B cell (primary cell): ENCODE results near the gene EXOSC2. TPM values are rescaled to one million over a fixed set of nuclear protein-coding genes. Genes with fewer than 3 reads are reported as not detected.

ENCODE experiments used
- ATAC-seq: fragments of 200-7000 bp; cut with Tn5 transposase; one replicate; pipeline ENCODE4 v1.10.0; 2021; ENCODE audit warnings: low read depth, mild to moderate bottlenecking, moderate number of reproducible peaks, moderate library complexity
- CTCF ChIA-PET: fragments of 350-600 bp; sonication (Branson Sonifier 250); formaldehyde crosslinking; loops from one replicate; lab custom pipeline; 2021; ENCODE audit warnings: antibody characterized with exemption, inconsistent platforms; lab: Charles Lee
- POLR2A ChIA-PET: fragments of 350-600 bp; sonication (Branson Sonifier 250); formaldehyde crosslinking; loops from one replicate; lab custom pipeline; 2021; ENCODE audit warnings: antibody characterized with exemption; lab: Charles Lee
- DNase-seq: peaks from one replicate; pipeline ENCODE4 v3.0.0; 2013
- H2AFZ ChIP-seq: 2 replicates; pipeline ENCODE4 v1.6.1; 2012; ENCODE audit warnings: mild to moderate bottlenecking, low read depth, low read length; ENCODE audit not compliant: insufficient read depth, poor library complexity, severe bottlenecking
- H3K27ac ChIP-seq, 2 donors: 1 replicate in 1 of 2; 2 replicates in 1 of 2; pipeline ENCODE4 v1.5.1; 2012 to 2013; ENCODE audit warnings: low read length in 2 of 2, mild to moderate bottlenecking in 2 of 2, moderate library complexity in 1 of 2
- H3K27me3 ChIP-seq, 4 experiments: fragments of 200-600 bp in 1 of 4; sonication (generic) in 1 of 4; replicated peaks in 1 of 4; 1 replicate in 2 of 4; 2 replicates in 2 of 4; pipeline versions ENCODE4 v1.6.1 to v1.7.0; 2013 to 2016; ENCODE audit warnings: low read length in 3 of 4, mild to moderate bottlenecking in 2 of 4, mixed read lengths in 1 of 4, moderate library complexity in 1 of 4; ENCODE audit not compliant: insufficient read depth in 4 of 4, control insufficient read depth in 3 of 4; ENCODE audit errors: control extremely low read depth in 1 of 4
- H3K36me3 ChIP-seq, 2 experiments: replicated peaks in 1 of 2; 1 replicate in 1 of 2; 2 replicates in 1 of 2; pipeline versions ENCODE4 v1.6.1 to v1.7.1; 2013; ENCODE audit warnings: low read length in 1 of 2; ENCODE audit not compliant: insufficient read depth in 2 of 2, control insufficient read depth in 1 of 2; ENCODE audit errors: control extremely low read depth in 1 of 2, extremely low read depth in 1 of 2
- H3K4me1 ChIP-seq, 2 donors: fragments of 200-600 bp in 1 of 2; sonication (generic) in 1 of 2; 1 replicate in 1 of 2; 2 replicates in 1 of 2; pipeline versions ENCODE4 v1.5.1 to v1.6.1; 2013 to 2017; ENCODE audit warnings: low read length in 2 of 2; ENCODE audit not compliant: control insufficient read depth in 2 of 2, insufficient read depth in 2 of 2
- H3K4me2 ChIP-seq: replicated peaks from 2 replicates; pipeline ENCODE3; 2012; ENCODE audit warnings: mild to moderate bottlenecking, low read depth, low read length; ENCODE audit not compliant: poor library complexity, severe bottlenecking
- H3K4me3 ChIP-seq, 5 experiments: fragments of 200-600 bp in 1 of 5; sonication (generic) in 1 of 5; 1 replicate in 3 of 5; 2 replicates in 2 of 5; pipeline versions ENCODE4 v1.5.1 to v1.7.0; 2011 to 2016; ENCODE audit warnings: low read length in 4 of 5, mild to moderate bottlenecking in 4 of 5, low read depth in 2 of 5, control low read depth in 1 of 5, moderate library complexity in 1 of 5; ENCODE audit not compliant: insufficient read depth in 1 of 5; ENCODE audit errors: control extremely low read depth in 1 of 5, extremely low read depth in 1 of 5
- H3K79me2 ChIP-seq: fragments of 200-600 bp; sonication (generic); one replicate; pipeline ENCODE4 v1.6.0; 2016; ENCODE audit warnings: low read length; ENCODE audit not compliant: control insufficient read depth, insufficient read depth
- H3K9ac ChIP-seq: fragments of 200-600 bp; sonication (generic); 2 replicates; pipeline ENCODE4 v1.6.1; 2017; ENCODE audit warnings: mild to moderate bottlenecking, low read length, moderate library complexity
- H3K9me3 ChIP-seq, 3 donors: one replicate each; pipeline versions ENCODE4 v1.6.1 to v1.7.1; 2013; ENCODE audit warnings: low read length in 2 of 3; ENCODE audit not compliant: control insufficient read depth in 2 of 3, insufficient read depth in 1 of 3; ENCODE audit errors: control extremely low read depth in 1 of 3
- H4K20me1 ChIP-seq: 2 replicates; pipeline ENCODE4 v1.6.0; 2012; ENCODE audit warnings: mild to moderate bottlenecking, low read length; ENCODE audit not compliant: insufficient read depth, control insufficient read depth, poor library complexity, severe bottlenecking
- H3K27ac Mint-ChIP-seq: one replicate; pipeline ENCODE4 v1.8.0; 2021; ENCODE audit warnings: mixed read lengths
- H3K27me3 Mint-ChIP-seq: one replicate; pipeline ENCODE4 v1.8.0; 2021; ENCODE audit warnings: mixed read lengths
- H3K4me1 Mint-ChIP-seq: one replicate; pipeline ENCODE4 v1.8.0; 2021; ENCODE audit warnings: mixed read lengths
- H3K4me3 Mint-ChIP-seq: one replicate; pipeline ENCODE4 v1.8.0; 2021; ENCODE audit warnings: mixed read lengths
- H3K9me3 Mint-ChIP-seq: one replicate; pipeline ENCODE4 v1.8.0; 2022; ENCODE audit warnings: mixed read lengths; ENCODE audit not compliant: insufficient read depth
- CTCF ChIP-seq: fragments of 200-600 bp; IDR thresholded peaks from one replicate; pipeline ENCODE4 v1.8.0; 2022; ENCODE audit warnings: antibody characterized with exemption, mild to moderate bottlenecking
- EZH2 ChIP-seq: IDR thresholded peaks from 2 replicates; pipeline ENCODE4 v1.6.1; 2012; ENCODE audit warnings: borderline replicate concordance, low read depth, mild to moderate bottlenecking, moderate library complexity, low read length; ENCODE audit not compliant: insufficient read depth, poor library complexity, severe bottlenecking
- WGBS: methylation state at CpG from one replicate; pipeline ENCODE4 v1.1.5; 2013; ENCODE audit warnings: missing lambda C conversion rate; ENCODE audit not compliant: insufficient coverage; 5-methylcytosine and 5-hydroxymethylcytosine counted together
- intact Hi-C: fragments of 100-400 bp; cut with micrococcal nuclease; formaldehyde crosslinking; loops from one replicate; pipeline ENCODE4 v1.10.0; 2022
- polyA plus RNA-seq: library from polyadenylated mRNA; depleted of rRNA; stranded (reverse); fragments of >200 nt; gene quantifications from 2 replicates; pipeline ENCODE4 v1.2.3, GENCODE V29; 2012
- total RNA-seq, 2 donors: library from RNA; stranded (reverse); fragments of 120-200 nt in 1 of 2; gene quantifications; 1 replicate in 1 of 2; 2 replicates in 1 of 2; pipeline versions ENCODE4 v1.2.3 to v1.2.4, GENCODE V29; 2013 to 2022

Gene EXOSC2
- total and polyA plus RNA-seq, 2 donors (not counting 1 experiment from before 2014, with no cell fraction given) = 31.5 to 53.3 TPM

- Histone ChIP-seq H3K4me3 (no peak overlapping the region), H3K9me3 (peaks cover 0 to 4% (median 0%) of the 10 kb centered on the region in 3 donors), H3K9ac (no peak overlapping the region), H3K36me3 (no peaks in the 10 kb centered on the region), H3K79me2 (no peaks in the 10 kb centered on the region), H4K20me1 (no peaks in the 10 kb centered on the region), H3K27me3 (peaks cover 0 to 8% (median 1%) of the 10 kb centered on the region in 4 experiments), H3K4me1 (no peaks in the 10 kb centered on the region), H2AFZ (no peak overlapping the region), H3K27ac (no peak overlapping the region), H3K4me2 (no peak overlapping the region)
- Mint-ChIP-seq H3K27ac (no peak overlapping the region), H3K4me1 (no peaks in the 10 kb centered on the region), H3K9me3 (no peaks in the 10 kb centered on the region), H3K4me3 (no peak overlapping the region), H3K27me3 (peaks cover 21% of the 10 kb centered on the region)
- ATAC-seq (no peak), DNase-seq (no peak)
- intact Hi-C loops = no loop called here
- ChIA-PET CTCF (no interaction called here), POLR2A (no interaction called here)
- 94% methylated on average over 14 of the region's 18 CpGs for WGBS
- TF ChIP-seq EZH2 (no peak), CTCF (no peak)
These were observed 41.8 kb upstream of the EXOSC2 start for GRCh38 chr9:130651752-130652151.

GRCh38 chr9:130654879-130655278 is 38.7 kb upstream of the EXOSC2 start:
- Mint-ChIP-seq H3K27me3 (peaks cover 32% of the 10 kb centered on the region), H3K9me3 (no peaks in the 10 kb centered on the region), H3K4me3 (no peak overlapping the region), H3K27ac (no peak overlapping the region), H3K4me1 (peaks cover 4% of the 10 kb centered on the region)
- ChIA-PET CTCF (no interaction called here), POLR2A (no interaction called here)
- no peaks in the 10 kb centered on the region for H3K36me3 ChIP-seq
- no peak overlapping the region for H2AFZ ChIP-seq
- H3K27me3 ChIP-seq = peaks cover 0 to 30% (median 8%) of the 10 kb centered on the region in 4 experiments
- no peak overlapping the region for H3K4me2 ChIP-seq
- no peaks in the 10 kb centered on the region for H4K20me1 ChIP-seq
- H3K4me1 ChIP-seq = peaks cover 2 to 7% of the 10 kb centered on the region in 2 donors
- H3K27ac ChIP-seq = no peak overlapping the region
- no peak overlapping the region for H3K4me3 ChIP-seq
- 93% methylated on average over 2 of the region's 6 CpGs for WGBS
- ATAC-seq = no peak
- TF ChIP-seq EZH2 = no peak
- no peak for TF ChIP-seq CTCF
- no peak for DNase-seq
- no peaks in the 10 kb centered on the region for H3K79me2 ChIP-seq
- intact Hi-C loops = no loop called here
- H3K9ac ChIP-seq = no peak overlapping the region
- H3K9me3 ChIP-seq = peaks cover 0 to 5% (median 0%) of the 10 kb centered on the region in 3 donors
